HG02938 (cell line): Measurements from ENCODE around the gene OCRL.

Experiments used
- ATAC-seq: cut with Tn5 transposase; IDR thresholded peaks from one replicate; pipeline ENCODE4 v1.9.1; 2021; ENCODE audit warnings: mild to moderate bottlenecking, moderate library complexity; ENCODE audit not compliant: unreplicated experiment

The OCRL gene

GRCh38 chrX:129631849-129632248 lies 91.8 kb downstream of the OCRL start:
- ATAC-seq: no peak

GRCh38 chrX:129632443-129632842 lies 92.4 kb downstream of the OCRL start:
- no peak for ATAC-seq

GRCh38 chrX:129634541-129634940 lies 94.5 kb downstream of the OCRL start:
- ATAC-seq: no peak

DNA sequence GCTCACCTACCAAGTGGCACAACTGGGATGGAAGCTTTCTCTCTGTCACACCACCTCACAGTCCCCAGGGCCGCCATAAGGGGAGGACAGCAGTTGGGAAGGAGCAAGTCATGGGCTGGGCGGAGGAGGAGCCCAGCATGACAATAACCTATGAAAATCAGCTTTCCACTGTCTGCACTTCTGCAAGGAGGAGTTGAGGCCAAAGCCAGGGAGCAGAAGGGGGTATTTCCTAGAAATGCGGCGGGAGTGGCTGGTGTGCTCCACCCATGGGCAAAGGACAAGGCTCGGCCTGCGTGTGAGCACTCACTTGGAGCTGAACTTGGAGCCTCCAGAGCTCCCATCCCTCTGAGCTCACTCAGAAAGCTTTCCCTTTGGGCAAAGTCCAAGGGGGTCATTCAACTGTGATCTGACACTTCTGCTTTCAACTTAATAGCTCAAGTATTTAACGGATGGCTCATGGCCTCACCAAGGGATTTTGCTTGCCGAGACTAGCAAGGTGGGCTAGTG lies 96.2 kb downstream of the OCRL start:
- ATAC-seq: no peak

DNA sequence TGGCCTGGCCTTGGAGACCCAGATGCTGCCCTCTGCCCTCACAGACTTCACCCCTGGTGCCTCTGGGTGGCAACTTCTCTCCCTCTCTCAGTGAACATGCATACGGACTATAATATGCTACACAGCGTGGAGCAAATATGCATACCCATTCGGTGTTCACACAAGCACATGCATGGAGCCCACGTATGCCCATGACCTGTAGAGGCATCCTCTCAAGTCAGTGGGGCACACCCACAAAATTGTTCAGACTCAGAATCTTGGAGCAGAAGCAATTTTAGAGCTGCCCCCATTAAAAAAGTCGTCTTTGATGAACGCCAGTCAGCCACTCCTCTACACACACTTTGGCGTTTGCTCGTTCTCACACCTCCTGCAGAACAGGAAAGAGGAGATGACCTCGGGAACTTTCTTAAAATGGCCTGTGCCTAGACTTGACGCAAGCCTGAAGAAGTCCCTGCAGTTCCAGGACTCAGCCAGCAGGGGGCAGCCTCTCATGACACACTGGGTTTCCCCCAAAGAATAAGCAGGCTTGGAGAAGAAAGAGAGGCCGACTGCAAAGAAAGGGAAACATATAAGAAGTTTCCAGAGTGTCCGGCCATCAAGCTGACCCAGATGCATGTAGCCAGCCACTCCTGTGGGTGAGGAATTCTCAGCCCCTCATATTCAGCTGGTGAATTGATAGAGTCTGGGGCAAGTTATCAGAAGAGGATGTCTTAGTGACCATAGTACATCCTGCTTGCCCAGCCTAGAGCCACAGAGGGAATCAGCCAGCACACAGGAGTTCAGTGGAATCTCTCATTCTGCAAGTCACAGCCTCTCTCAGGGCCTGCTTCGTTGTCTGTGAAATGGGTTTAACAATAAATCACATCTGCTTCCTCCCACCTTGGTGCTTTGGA lies 97.4 kb downstream of the OCRL start:
- ATAC-seq: no peak

GRCh38 chrX:129638917-129639316 lies 98.9 kb downstream of the OCRL start:
- ATAC-seq: no peak

DNA sequence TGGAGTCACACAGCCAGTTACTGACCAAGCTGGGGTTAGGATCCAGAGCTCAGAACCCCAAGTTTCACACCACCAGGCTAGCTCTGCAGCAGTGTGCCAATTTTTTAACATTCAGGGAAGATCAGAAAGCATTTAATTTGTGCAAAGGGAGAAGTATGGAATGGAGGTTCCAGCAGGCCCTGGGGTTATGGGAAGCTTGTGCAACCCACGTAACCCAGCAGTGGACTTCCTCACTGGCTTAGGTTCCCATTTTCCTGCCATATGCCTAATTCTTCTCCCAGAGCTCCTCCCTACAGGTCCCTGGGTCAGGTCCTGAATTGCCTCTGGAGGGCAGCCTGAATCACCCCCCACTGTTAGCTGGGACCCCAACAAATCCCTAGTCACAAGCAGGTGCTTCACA lies 100.7 kb downstream of the OCRL start:
- no peak for ATAC-seq

- no peak for ATAC-seq
Observed at GRCh38 chrX:129641469-129641868, 101.4 kb downstream of the OCRL start.

- ATAC-seq: no peak
Observed at GRCh38 chrX:129641941-129642340, 101.9 kb downstream of the OCRL start.
